Inflammatory macrophage treated with lipopolysaccharide for 4 hours (primary cell): Measurements from ENCODE around the gene UQCR11.
A peak's percentile ranks its signal among the peaks of the same experiment; 100 is the strongest.
"Not testable (repeated sequence)": the region's sequence is repeated elsewhere in the genome, so short reads cannot be mapped to it uniquely, and the experiment has no call there.

Source experiments
- DNase-seq: peaks from one replicate; pipeline ENCODE4 v3.0.0-alpha.2; 2020

The UQCR11 gene

DNA sequence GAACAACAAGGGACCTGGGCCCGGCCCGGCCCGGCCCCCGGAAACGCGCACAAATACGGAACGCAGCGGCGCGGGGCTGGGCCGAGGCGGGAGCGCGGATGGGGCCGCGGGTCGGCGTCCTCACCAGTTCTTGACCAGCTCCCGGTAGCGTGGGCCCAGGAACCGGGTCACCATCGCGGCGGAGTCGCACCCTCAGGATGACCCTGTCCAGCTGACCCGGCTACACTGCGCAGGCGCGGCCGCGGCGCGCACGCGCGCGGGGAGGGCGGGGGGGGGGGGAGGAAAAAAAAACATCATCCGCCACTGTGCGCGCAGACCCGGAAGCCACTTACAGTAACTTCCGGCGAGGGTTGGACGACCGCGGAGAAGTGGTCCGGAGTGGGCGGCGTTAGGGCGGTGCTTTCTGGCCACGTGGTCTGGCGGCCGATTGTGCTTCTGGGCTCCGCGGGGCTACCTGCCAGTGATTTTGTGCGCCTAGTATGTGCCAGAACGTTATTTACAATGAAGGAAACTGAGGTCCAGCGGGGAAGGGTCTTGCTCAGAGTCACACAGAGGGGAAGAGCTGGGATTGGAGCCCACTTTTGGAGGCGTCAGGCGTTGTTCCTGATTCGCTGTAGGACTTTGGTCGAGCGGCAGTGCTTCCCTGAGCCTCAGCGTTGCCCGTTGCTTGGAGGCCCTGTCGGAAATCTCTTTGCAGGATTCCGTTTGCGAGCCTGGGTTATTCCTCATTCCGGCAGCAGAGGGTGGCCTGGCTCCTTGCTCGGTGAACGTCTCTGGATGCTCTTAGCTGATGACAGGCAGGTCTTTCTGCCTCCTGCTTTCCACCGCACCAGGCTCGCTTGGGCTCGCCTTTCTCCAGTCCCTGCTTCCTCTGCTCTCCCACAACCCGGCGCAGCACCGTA, at the start of gene UQCR11:
Gene UQCR11, minus strand, starts transcription at position 227 of the 902 bp plus-strand sequence. Its CDS starts 53 bp downstream, at position 174.
- peak; percentile 94 for DNase-seq

GRCh38 chr19:1654178-1654792, 49.0 kb upstream of the UQCR11 start:
- no peak for DNase-seq

GRCh38 chr19:1653300-1653628, 48.0 kb upstream of the UQCR11 start:
- DNase-seq, result no peak

- peak; percentile 98 for DNase-seq
These were observed 47.4 kb upstream of the UQCR11 start, which contains the start of gene TCF3 for GRCh38 chr19:1652471-1653299. TSS of gene TCF3 (minus strand) at chr19:1652615. CDS start at chr19:1650248, 2,367 bp downstream.

GRCh38 chr19:1651568-1652291, 46.5 kb upstream of the UQCR11 start:
- DNase-seq, result peak; percentile 17

GRCh38 chr19:1650650-1651567, 45.6 kb upstream of the UQCR11 start:
- peak; percentile 8 for DNase-seq

DNA sequence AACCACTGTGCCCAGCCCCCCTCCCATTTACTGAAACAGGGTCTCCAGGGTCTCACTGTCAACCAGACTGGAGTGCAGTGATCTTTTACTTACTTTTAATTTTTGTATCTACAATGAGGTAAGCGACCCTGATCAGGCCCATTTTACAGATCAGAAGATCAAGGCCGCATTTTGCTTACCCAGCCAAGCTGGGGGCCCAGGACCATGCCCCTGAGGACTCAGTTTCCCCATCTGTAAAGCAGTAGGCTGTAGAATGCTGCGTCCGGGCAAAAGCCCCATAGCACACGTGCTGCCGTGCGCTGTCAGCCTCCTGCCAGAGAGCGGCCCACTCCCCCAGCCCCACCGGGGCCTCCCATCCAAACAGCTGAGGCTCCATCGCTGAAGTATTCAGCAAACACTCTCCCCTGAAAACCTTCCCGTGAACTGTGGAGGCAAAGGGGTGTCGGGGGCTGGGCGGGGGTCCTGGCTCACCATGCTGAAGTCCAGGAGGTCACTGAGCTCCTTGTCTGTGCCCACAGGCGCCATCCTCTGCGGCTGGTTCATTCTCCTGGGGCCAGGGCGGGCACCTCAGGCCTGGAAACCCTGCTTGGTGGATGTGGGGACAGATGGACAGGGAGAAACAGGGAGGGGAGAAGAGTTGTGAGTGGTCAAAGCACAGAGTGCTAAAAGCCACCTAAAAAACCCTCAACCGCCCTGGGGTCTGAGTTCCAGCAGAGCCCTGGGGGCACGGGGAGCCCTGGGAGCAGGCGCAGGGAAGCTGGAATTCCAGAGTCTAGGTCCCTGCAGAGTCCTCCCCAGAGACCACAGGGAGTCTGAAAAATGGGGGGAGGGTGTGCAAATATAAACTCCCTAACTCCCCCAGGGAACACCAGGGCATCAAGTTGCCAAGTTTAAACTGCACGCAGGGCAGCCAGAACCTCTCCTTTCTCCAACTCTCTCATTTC, 44.7 kb upstream of the UQCR11 start:
- no peak for DNase-seq

GRCh38 chr19:1648920-1649541, 43.8 kb upstream of the UQCR11 start:
- no peak for DNase-seq

DNA sequence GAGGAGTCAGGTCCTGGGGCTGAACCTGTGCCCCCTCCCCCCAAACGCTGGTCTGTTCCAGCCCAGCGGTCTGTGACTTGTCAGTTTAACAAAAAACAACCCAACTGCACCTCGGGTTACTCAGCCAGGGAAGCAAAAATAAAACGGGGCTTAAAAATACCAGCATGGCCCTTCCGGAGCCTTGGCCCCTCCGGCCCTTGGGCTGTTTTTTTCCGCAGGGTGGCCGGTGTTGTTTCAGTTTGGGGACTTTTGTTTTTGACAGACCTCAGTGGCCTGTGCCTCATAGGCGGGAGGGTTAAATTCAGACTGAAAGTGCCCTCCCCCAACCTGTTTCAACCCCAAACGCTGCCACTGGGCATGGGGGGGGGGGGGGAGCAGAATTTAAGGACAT, 43.2 kb upstream of the UQCR11 start:
- DNase-seq, result no peak

GRCh38 chr19:1647501-1648458, 42.5 kb upstream of the UQCR11 start:
- no peak for DNase-seq

DNA sequence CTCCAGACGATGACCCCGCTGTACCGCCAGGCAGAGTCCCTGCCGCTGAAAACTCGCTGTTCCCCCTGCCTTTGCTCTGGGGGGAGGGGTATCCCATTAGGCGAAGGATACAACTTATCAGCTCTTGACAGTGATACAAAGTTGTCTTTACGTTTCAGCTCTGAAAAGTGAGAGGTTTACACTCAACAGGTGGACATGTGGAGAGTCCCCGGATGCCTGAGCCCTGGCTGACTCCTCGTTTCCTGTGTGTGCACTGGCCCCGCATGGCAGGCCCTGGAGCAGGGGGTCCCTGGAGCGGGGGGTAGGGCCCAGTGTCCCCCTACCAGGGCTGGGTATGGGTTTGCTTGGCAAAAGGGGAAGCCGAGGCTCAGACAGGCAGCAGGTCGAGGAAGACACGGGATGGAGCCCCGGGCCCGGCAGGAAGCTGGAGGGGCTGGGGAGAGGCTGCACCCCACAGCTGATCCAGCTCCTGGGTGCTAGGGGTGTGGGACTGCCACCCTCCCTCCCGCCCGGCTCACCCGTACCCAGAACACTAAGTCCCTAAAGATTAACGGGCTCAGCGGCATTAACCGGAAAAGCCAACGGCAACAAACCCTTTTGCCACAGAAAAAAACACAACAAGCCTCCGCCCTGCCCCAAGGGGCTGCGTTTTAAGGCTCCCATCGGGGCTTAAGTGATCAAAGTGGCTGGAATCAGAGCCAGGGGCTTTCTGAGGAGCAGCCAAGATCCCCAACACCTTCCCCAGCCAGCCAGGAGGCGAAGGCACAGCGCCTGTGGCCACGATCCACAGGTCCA, 41.6 kb upstream of the UQCR11 start:
- no peak for DNase-seq

- no peak for DNase-seq
These were observed 40.9 kb upstream of the UQCR11 start for GRCh38 chr19:1646149-1646548.

- DNase-seq, result no peak
These were observed 40.0 kb upstream of the UQCR11 start for GRCh38 chr19:1645299-1645698.

- no peak for DNase-seq
These were observed 38.8 kb upstream of the UQCR11 start for GRCh38 chr19:1644070-1644469.

DNA sequence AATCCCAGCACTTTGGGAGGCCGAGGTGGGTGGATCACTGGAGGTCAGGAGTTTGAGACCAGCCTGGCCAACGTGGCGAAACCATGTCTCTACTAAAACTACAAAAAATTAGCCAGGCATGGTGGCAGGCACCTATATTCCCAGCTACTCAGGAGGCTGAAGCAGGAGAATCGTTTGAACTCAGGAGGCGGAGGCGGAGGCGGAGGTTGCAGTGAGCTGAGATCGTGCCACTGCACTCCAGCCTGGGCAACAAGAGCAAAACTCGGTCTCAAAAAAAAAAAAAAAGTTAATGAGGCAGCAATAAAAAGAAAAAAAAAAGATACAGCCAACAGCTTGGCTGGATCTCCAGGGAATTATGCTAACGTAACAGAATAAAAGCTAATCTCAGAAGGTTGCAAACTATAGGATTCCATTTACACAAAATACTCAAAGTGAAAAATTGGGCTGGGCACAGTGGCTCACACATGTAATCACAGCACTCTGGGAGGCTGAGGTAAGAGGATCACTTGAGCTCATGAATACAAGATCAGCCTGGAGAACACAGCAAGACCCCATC, 35.7 kb upstream of the UQCR11 start:
- DNase-seq, result not testable (repeated sequence)

DNA sequence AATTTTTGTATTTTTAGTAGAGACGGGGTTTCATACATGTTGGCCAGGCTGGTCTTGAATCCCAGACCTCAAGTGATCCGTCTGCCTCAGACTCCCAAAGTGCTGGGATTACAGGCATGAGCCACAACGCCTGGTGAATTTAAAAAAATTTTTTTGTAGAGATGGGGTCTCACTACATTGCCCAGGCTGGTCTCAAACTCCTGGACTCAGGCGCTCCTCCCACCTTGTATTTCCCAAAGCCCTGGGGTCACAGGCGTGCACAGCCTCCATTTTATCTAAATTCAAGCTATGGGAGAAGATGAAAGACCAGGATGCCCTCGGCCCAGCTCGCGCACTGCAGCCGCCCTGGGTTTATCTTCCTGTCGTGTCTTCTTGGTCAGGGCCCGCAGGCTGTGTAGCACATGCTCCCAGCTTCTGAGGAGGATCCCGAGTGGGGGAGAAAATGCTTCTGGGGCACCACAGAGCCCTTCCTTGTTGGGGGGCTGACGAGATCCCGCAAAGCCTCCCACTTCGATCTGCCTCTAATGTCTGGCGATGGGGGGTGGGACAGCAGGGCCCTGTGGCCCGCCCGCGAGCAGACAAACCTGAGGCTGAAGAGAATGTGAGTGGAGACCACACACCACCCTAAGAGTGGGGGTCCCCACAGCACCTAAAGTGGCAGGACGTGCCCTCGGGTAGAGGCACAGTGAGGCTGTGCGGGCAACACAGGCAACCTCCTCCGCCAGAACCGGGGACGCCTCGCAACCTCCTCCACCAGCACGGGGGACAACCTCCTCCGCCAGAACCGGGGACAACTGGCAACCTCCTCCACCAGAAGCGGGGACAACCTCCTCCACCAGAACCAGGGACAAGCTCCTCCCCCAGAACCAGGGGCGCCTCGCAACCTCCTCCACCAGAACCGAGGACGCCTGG, 31.3 kb upstream of the UQCR11 start:
- DNase-seq, result no peak

- no peak for DNase-seq
These were observed 29.6 kb upstream of the UQCR11 start for GRCh38 chr19:1634938-1635243.
